ENCODE measurements around the gene PCDHGA7. TPM values are rescaled to one million over a fixed set of nuclear protein-coding genes. Genes with fewer than 3 reads are reported as not detected.

The PCDHGA7 gene
- total and polyA plus RNA-seq, 2 donors (not counting 3 experiments of a cell fraction or from before 2014, with no cell fraction given): 0.84 to 1.8 TPM

- POLR2A ChIA-PET: no interaction called here
- intact Hi-C loops (cut with micrococcal nuclease): no loop called here
- CTCF ChIA-PET: interaction anchor here (1.5 to 4.1 kb wide), 8 partner anchors 8 to 178 kb away, joined by 4 to 32 read pairs (median 6); partner anchors contain the start of genes PCDHGA10, PCDHGA12, PCDHGA4 and PCDHGA6
- DNase-seq (ENCODE audit: low read depth, low spot score) (no peak), FAIRE-seq (no peak)
- no peak overlapping the region for H2AFZ ChIP-seq (ENCODE audit: low read depth, low read length)
- no peaks in the 10 kb centered on the region for H3K79me2 ChIP-seq (ENCODE audit: control insufficient read depth, insufficient read depth, low read length)
- H3K4me3 ChIP-seq (replicated peaks in 1 of 3; ENCODE audit: insufficient read depth in 1 of 3, low read depth in 1 of 3, low read length in 3 of 3): no peak overlapping the region
- no peak overlapping the region for H3K27ac ChIP-seq (ENCODE audit: insufficient read depth, low read depth, low read length)
- H3K9me3 ChIP-seq (replicated peaks; ENCODE audit: control insufficient read depth, insufficient read depth, low read length): peaks cover 2% of the 10 kb centered on the region
- H3K27me3 ChIP-seq (ENCODE audit: control insufficient read depth in 2 of 2, insufficient read depth in 2 of 2, low read length in 2 of 2): peaks cover 31 to 77% of the 10 kb centered on the region in 2 experiments
- dilution Hi-C loops (cut with MboI; ENCODE audit: extremely low pct_ligation_motif_present, low sequenced_read_pairs): no loop called here
- H3K36me3 ChIP-seq (ENCODE audit: control insufficient read depth in 2 of 2, extremely low read depth in 1 of 2, insufficient read depth in 2 of 2, low read length in 2 of 2): no peaks in the 10 kb centered on the region
- TF ChIP-seq POLR2A (IDR thresholded peaks at IDR 0.05; ENCODE audit: low read depth, low read length) (no peak), POLR2AphosphoS5 (IDR thresholded peaks at IDR 0.05; ENCODE audit: insufficient read depth, low read depth, low read length) (no peak), MYC (IDR thresholded peaks at IDR 0.05; ENCODE audit: low read depth, low read length) (no peak), MAX (IDR thresholded peaks at IDR 0.05; ENCODE audit: insufficient read depth, insufficient read length) (no peak), FOS (IDR thresholded peaks at IDR 0.05; ENCODE audit: borderline replicate concordance, insufficient read depth, low read length) (no peak), JUN (IDR thresholded peaks at IDR 0.05; ENCODE audit: borderline replicate concordance, insufficient read depth, insufficient read length, low read depth) (no peak), GATA2 (IDR thresholded peaks at IDR 0.05; ENCODE audit: insufficient read depth, insufficient read length, low read depth, low read length) (no peak), CTCF (IDR thresholded peaks at IDR 0.05; ENCODE audit: extremely low read depth in 1 of 2, insufficient read depth in 1 of 2, low read depth in 1 of 2, low read length in 2 of 2) (no peak), EZH2 (IDR thresholded peaks at IDR 0.05; ENCODE audit: borderline replicate concordance, low read depth, low read length, severe bottlenecking) (no peak)
- no TSS peak for BruUV-seq (replicated peaks)
- H3K4me1 ChIP-seq (ENCODE audit: control insufficient read depth, extremely low read depth, insufficient read depth, low read length): no peaks in the 10 kb centered on the region
- H3K9me1 ChIP-seq (replicated peaks; ENCODE audit: control insufficient read depth, extremely low read depth, insufficient read depth, low read length): no peaks in the 10 kb centered on the region
- H3K4me2 ChIP-seq (ENCODE audit: insufficient read depth, low read length): no peak overlapping the region
- H3K9ac ChIP-seq (replicated peaks; ENCODE audit: extremely low read depth, insufficient read depth, low read length): no peak overlapping the region
- H4K20me1 ChIP-seq (replicated peaks; ENCODE audit: control insufficient read depth, extremely low read depth, insufficient read depth, low read length): no peaks in the 10 kb centered on the region
Observed at GRCh38 chr5:141389153-141390042, 6.9 kb downstream of the PCDHGA7 start.
